ENCODE measurements around the gene NSMCE3.

Gene NSMCE3

GRCh38 chr15:29275855-29276254 lies 6.2 kb upstream of the NSMCE3 start:
- no CpG with 5 or more reads among the region's 1 CpG for WGBS (ENCODE audit: extremely low coverage, insufficient coverage, low lambda C conversion rate)

GRCh38 chr15:29274946-29275345 lies 5.3 kb upstream of the NSMCE3 start:
- H3K27ac ChIP-seq (ENCODE audit: low read depth, low read length) = no peak overlapping the region
- no peaks in the 10 kb centered on the region for H3K36me3 ChIP-seq (ENCODE audit: control insufficient read depth, insufficient read depth, low read length)
- H3K56ac ChIP-seq (ENCODE audit: low read length) = no peak overlapping the region
- no peak overlapping the region for H3K9ac ChIP-seq (ENCODE audit: low read length)
- no peak overlapping the region for H4K8ac ChIP-seq (ENCODE audit: low read depth, low read length)
- no peak overlapping the region for H2BK15ac ChIP-seq (replicated peaks; ENCODE audit: low read depth)
- H3K4ac ChIP-seq (ENCODE audit: low read depth, low read length) = no peak overlapping the region
- H3K23ac ChIP-seq (ENCODE audit: low read length) = no peak overlapping the region
- H2AK5ac ChIP-seq (ENCODE audit: low read length) = no peak overlapping the region
- no peak overlapping the region for H2BK5ac ChIP-seq (ENCODE audit: low read length)
- no peaks in the 10 kb centered on the region for H3K79me1 ChIP-seq (ENCODE audit: low read length)
- no peaks in the 10 kb centered on the region for H3K4me1 ChIP-seq (ENCODE audit: control insufficient read depth, low read depth, low read length)
- no peak overlapping the region for H3K4me3 ChIP-seq (ENCODE audit: low read length)
- no peaks in the 10 kb centered on the region for H3K79me2 ChIP-seq (ENCODE audit: control insufficient read depth, insufficient read depth, low read length)
- H4K5ac ChIP-seq (ENCODE audit: low read length) = no peak overlapping the region
- no peak for DNase-seq
- H3K18ac ChIP-seq (ENCODE audit: low read length) = no peak overlapping the region
- WGBS (ENCODE audit: extremely low coverage, insufficient coverage, low lambda C conversion rate) = 100% methylated on average over 1 of the region's 3 CpGs
- H3K27me3 ChIP-seq (ENCODE audit: insufficient read depth, low read length, poor library complexity) = no peaks in the 10 kb centered on the region
- no peak overlapping the region for H3K4me2 ChIP-seq (ENCODE audit: low read length)
- no peak overlapping the region for H2BK120ac ChIP-seq (ENCODE audit: low read depth, low read length)

More at GRCh38 chr15:29275855-29276254, 6.2 kb upstream of the NSMCE3 start:
- no peaks in the 10 kb centered on the region for H3K4me1 ChIP-seq (ENCODE audit: control insufficient read depth, low read depth, low read length)
- no peaks in the 10 kb centered on the region for H3K79me1 ChIP-seq (ENCODE audit: low read length)
- no peak overlapping the region for H3K27ac ChIP-seq (ENCODE audit: low read depth, low read length)
- no peak overlapping the region for H3K56ac ChIP-seq (ENCODE audit: low read length)
- no peak overlapping the region for H2BK120ac ChIP-seq (ENCODE audit: low read depth, low read length)
- no peak overlapping the region for H3K4me3 ChIP-seq (ENCODE audit: low read length)
- no peak overlapping the region for H2BK15ac ChIP-seq (replicated peaks; ENCODE audit: low read depth)
- H3K4me2 ChIP-seq (ENCODE audit: low read length) = no peak overlapping the region
- H2AK5ac ChIP-seq (ENCODE audit: low read length) = no peak overlapping the region
- H3K18ac ChIP-seq (ENCODE audit: low read length) = no peak overlapping the region
- no peak overlapping the region for H4K5ac ChIP-seq (ENCODE audit: low read length)
- no peak overlapping the region for H2BK5ac ChIP-seq (ENCODE audit: low read length)
- no peak for DNase-seq
- no peaks in the 10 kb centered on the region for H3K79me2 ChIP-seq (ENCODE audit: control insufficient read depth, insufficient read depth, low read length)
- H3K4ac ChIP-seq (ENCODE audit: low read depth, low read length) = no peak overlapping the region
- H3K27me3 ChIP-seq (ENCODE audit: insufficient read depth, low read length, poor library complexity) = no peaks in the 10 kb centered on the region
- no peak overlapping the region for H4K8ac ChIP-seq (ENCODE audit: low read depth, low read length)
- no peak overlapping the region for H3K9ac ChIP-seq (ENCODE audit: low read length)
- no peak overlapping the region for H3K23ac ChIP-seq (ENCODE audit: low read length)
- H3K36me3 ChIP-seq (ENCODE audit: control insufficient read depth, insufficient read depth, low read length) = no peaks in the 10 kb centered on the region

GRCh38 chr15:29272219-29272618 lies 2.6 kb upstream of the NSMCE3 start:
- H4K5ac ChIP-seq (ENCODE audit: low read length) = no peak overlapping the region
- H3K27me3 ChIP-seq (ENCODE audit: insufficient read depth, low read length, poor library complexity) = no peaks in the 10 kb centered on the region
- no peak overlapping the region for H3K4me3 ChIP-seq (ENCODE audit: low read length)
- no peak overlapping the region for H3K56ac ChIP-seq (ENCODE audit: low read length)
- no peak overlapping the region for H3K23ac ChIP-seq (ENCODE audit: low read length)
- no peak overlapping the region for H2BK120ac ChIP-seq (ENCODE audit: low read depth, low read length)
- no peak overlapping the region for H3K18ac ChIP-seq (ENCODE audit: low read length)
- H3K79me2 ChIP-seq (ENCODE audit: control insufficient read depth, insufficient read depth, low read length) = peaks cover 3% of the 10 kb centered on the region
- H2BK15ac ChIP-seq (replicated peaks; ENCODE audit: low read depth) = no peak overlapping the region
- no peak overlapping the region for H3K9ac ChIP-seq (ENCODE audit: low read length)
- H3K27ac ChIP-seq (ENCODE audit: low read depth, low read length) = no peak overlapping the region
- no peaks in the 10 kb centered on the region for H3K36me3 ChIP-seq (ENCODE audit: control insufficient read depth, insufficient read depth, low read length)
- no peak for DNase-seq
- no peak overlapping the region for H4K8ac ChIP-seq (ENCODE audit: low read depth, low read length)
- H2BK5ac ChIP-seq (ENCODE audit: low read length) = no peak overlapping the region
- WGBS (ENCODE audit: extremely low coverage, insufficient coverage, low lambda C conversion rate) = no CpG with 5 or more reads among the region's 5 CpGs
- no peak overlapping the region for H3K4ac ChIP-seq (ENCODE audit: low read depth, low read length)
- peaks cover 2% of the 10 kb centered on the region for H3K4me1 ChIP-seq (ENCODE audit: control insufficient read depth, low read depth, low read length)
- peaks cover 5% of the 10 kb centered on the region for H3K79me1 ChIP-seq (ENCODE audit: low read length)
- H3K4me2 ChIP-seq (ENCODE audit: low read length) = no peak overlapping the region
- no peak overlapping the region for H2AK5ac ChIP-seq (ENCODE audit: low read length)

GRCh38 chr15:29270976-29271375 lies 1.4 kb upstream of the NSMCE3 start:
- H3K27me3 ChIP-seq (ENCODE audit: insufficient read depth, low read length, poor library complexity) = no peaks in the 10 kb centered on the region
- no peak overlapping the region for H2AK5ac ChIP-seq (ENCODE audit: low read length)
- no peak overlapping the region for H3K18ac ChIP-seq (ENCODE audit: low read length)
- H3K9ac ChIP-seq (ENCODE audit: low read length) = no peak overlapping the region
- peaks cover 5% of the 10 kb centered on the region for H3K79me2 ChIP-seq (ENCODE audit: control insufficient read depth, insufficient read depth, low read length)
- H3K27ac ChIP-seq (ENCODE audit: low read depth, low read length) = no peak overlapping the region
- H3K4me1 ChIP-seq (ENCODE audit: control insufficient read depth, low read depth, low read length) = peaks cover 2% of the 10 kb centered on the region
- H3K56ac ChIP-seq (ENCODE audit: low read length) = no peak overlapping the region
- H3K36me3 ChIP-seq (ENCODE audit: control insufficient read depth, insufficient read depth, low read length) = no peaks in the 10 kb centered on the region
- H3K4me2 ChIP-seq (ENCODE audit: low read length) = no peak overlapping the region
- no peak for DNase-seq
- no peak overlapping the region for H3K4me3 ChIP-seq (ENCODE audit: low read length)
- H4K5ac ChIP-seq (ENCODE audit: low read length) = no peak overlapping the region
- no peak overlapping the region for H2BK15ac ChIP-seq (replicated peaks; ENCODE audit: low read depth)
- no peak overlapping the region for H2BK5ac ChIP-seq (ENCODE audit: low read length)
- peaks cover 5% of the 10 kb centered on the region for H3K79me1 ChIP-seq (ENCODE audit: low read length)
- no peak overlapping the region for H3K23ac ChIP-seq (ENCODE audit: low read length)
- no peak overlapping the region for H4K8ac ChIP-seq (ENCODE audit: low read depth, low read length)
- no peak overlapping the region for H3K4ac ChIP-seq (ENCODE audit: low read depth, low read length)
- no peak overlapping the region for H2BK120ac ChIP-seq (ENCODE audit: low read depth, low read length)

- Histone ChIP-seq H4K5ac (ENCODE audit: low read length) (peak overlapping the region; percentile 99), H3K4me3 (ENCODE audit: low read length) (peak overlapping the region; percentile 64), H3K4ac (ENCODE audit: low read depth, low read length) (no peak overlapping the region), H3K18ac (ENCODE audit: low read length) (peak overlapping the region; percentile 42), H2BK120ac (ENCODE audit: low read depth, low read length) (no peak overlapping the region), H2BK15ac (replicated peaks; ENCODE audit: low read depth) (no peak overlapping the region), H3K79me2 (ENCODE audit: control insufficient read depth, insufficient read depth, low read length) (peaks cover 5% of the 10 kb centered on the region), H3K23ac (ENCODE audit: low read length) (no peak overlapping the region), H3K9ac (ENCODE audit: low read length) (peak overlapping the region; percentile 77), H3K4me2 (ENCODE audit: low read length) (peak overlapping the region; percentile 80), H4K8ac (ENCODE audit: low read depth, low read length) (peak overlapping the region; percentile 94), H3K27me3 (ENCODE audit: insufficient read depth, low read length, poor library complexity) (no peaks in the 10 kb centered on the region), H2BK5ac (ENCODE audit: low read length) (no peak overlapping the region), H3K27ac (ENCODE audit: low read depth, low read length) (no peak overlapping the region), H3K79me1 (ENCODE audit: low read length) (peaks cover 5% of the 10 kb centered on the region), H3K4me1 (ENCODE audit: control insufficient read depth, low read depth, low read length) (peaks cover 2% of the 10 kb centered on the region), H2AK5ac (ENCODE audit: low read length) (no peak overlapping the region), H3K36me3 (ENCODE audit: control insufficient read depth, insufficient read depth, low read length) (no peaks in the 10 kb centered on the region), H3K56ac (ENCODE audit: low read length) (peak overlapping the region; percentile 82)
- no peak for DNase-seq
- no CpG with 5 or more reads among the region's 8 CpGs for WGBS (ENCODE audit: extremely low coverage, insufficient coverage, low lambda C conversion rate)
These were observed 740 bp upstream of the NSMCE3 start for GRCh38 chr15:29270169-29270955.

Measured in mesendoderm (in vitro differentiated cells).